ENCODE measurements around the gene FRZB.
A peak's percentile ranks its signal among the peaks of the same experiment; 100 is the strongest.
"Not testable (repeated sequence)": the region's sequence is repeated elsewhere in the genome, so short reads cannot be mapped to it uniquely, and the experiment has no call there.

Gene FRZB

DNA sequence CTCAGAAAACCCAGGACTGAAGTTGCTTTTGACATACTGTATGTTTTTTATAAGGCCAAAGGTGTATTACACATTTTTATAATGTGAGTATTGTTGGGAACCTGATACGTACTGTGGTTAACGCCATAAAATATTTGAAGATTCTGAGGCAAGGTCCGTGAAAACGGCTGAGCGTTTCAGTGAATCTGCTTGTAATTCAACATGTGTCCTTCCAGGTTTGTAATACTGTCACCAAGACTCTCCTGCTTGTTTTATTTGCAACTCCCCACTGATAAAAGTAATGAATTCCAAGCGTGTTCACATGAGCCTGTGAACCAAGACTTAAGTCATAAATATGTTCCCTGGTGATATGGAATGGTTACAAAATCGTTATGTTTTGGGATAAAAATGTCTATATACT is 23.9 kb upstream of the FRZB start:
- DNase-seq, result no peak

DNA sequence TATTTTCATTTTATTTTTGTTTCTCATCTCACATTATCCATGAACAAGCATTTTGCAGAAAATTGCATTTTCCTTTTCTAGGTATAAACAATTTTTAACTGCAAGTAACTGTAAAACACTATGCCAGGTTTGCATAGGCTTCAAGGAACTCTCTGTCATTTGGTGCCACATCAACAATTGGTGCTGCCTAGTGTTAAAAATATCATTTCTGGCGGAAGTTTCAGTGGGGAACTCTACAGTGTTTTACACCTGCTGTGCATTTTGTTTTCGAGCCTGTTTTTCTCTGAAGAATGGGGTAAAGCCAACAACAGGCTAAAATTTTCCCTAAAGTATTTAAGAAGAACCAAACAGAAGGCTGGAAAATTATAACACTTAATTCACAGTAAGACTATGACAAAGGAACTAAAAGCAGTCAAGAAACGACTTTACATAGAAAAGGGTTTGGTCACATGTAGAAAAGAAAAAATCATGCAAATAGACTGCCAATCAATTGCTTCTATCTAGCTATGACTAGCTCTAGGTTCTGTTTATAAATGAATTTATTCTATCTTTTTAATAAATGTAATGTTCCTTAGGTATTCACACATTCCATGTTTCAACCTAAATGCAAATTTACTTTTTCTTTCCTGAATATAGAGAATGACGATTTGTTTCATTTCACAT is 21.4 kb upstream of the FRZB start:
- no peak for DNase-seq

DNA sequence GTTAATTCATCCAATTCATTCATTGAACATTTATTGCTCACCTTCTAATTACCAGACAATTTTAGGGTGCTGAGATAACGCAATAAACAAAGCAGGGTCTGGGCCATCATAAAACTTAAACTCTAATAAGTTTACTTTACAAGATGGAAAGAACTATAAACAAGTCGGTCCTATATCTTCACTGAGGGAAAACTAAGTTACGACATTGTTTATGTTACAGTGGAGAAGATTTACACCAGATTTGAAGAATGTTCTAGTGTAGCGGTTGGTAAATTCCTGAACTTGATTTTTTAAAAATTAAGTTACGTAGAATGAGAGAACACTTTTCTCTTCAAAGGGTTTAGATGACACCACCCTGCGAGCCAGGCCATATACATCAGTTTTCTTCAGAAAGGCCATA is 20.7 kb upstream of the FRZB start:
- DNase-seq, result no peak

DNA sequence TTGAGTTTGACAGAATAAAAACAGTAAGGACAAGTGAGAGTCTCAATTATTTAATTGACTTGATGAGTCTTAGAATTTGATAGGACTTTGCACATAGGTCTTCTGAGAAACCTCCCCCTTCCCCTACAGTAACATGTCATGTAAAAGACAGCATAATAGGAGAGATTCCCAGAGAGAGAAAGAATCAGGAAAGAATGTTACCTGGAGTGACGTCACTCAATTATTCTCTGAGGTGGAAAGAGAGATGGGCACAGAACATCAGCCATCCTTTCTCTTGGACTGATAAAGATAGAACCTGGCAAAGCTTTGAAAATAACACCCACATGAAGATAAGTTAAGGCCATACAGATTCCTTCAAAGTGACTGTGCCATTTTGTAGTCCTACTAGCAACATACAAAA is 19.3 kb upstream of the FRZB start:
- no peak for DNase-seq

DNA sequence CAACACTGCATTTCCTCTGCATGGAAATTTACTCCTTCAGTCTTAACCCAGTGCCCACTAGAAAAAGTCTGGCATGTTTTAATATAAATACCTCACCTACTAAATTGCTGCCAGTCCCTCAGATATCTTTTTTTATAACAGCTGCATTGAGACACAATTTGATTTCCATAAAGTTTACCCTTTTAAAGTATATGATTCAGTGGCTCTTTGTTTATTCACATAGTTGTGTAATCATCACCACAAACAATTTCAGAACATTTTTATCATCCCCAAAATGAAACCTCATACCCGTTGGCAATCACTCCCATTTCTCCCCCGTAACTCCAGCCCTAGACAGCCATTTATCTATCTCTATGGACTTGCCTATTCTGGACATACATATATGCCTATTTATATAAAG is 17.0 kb upstream of the FRZB start:
- DNase-seq, result no peak

DNA sequence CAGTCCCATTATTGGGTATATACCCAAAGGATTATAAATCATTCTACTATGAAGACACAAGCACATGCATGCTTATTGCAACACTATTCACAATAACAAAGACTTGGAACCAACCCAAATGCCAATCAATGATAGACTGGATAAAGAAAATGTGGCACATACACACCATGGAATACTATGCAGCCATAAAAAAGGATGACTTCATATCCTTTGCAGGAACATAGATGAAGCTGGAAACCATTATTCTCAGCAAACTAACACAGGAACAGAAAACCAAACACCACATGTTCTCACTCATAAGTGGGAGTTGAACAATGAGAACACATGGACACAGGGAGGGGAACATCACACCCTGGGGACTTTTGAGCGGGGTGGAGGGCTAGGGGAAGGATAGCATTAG is 13.7 kb upstream of the FRZB start:
- not testable (repeated sequence) for DNase-seq

DNA sequence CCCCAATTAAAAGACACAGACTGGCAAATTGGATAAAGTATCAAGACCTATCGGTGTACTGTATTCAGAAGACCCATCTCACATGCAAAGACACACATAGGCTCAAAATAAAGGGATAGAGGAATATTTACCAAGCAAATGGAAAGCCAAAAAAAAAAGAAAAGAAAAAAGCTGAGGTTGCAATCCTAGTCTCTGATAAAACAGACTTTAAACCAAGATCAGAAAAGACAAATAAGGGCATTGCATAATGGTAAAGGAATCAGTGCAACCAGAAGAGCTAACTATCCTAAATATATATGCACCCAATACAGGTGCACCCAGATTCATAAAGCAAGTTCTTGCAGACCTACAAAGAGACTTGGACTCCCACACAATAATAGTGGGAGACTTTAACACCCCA is 10.2 kb upstream of the FRZB start:
- DNase-seq, result not testable (repeated sequence)

DNA sequence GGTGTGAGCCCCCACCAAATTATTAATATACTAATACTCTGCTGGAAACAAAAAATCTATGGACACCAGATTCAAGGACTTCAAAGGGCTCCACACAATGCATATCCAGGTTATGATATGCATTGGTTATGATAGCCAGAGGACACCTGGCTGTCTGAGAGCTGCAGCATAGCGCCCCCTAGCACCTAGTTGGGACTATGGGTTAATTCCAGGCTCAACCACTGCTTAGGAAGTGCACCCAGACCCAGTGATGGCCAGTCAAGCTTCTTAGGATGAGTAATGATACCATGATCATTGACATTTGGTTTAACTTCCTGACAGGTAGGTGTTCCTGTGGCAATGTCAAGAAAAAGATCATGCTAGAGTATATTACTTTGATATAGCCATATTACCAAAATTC is 3.8 kb upstream of the FRZB start:
- peak; percentile 23 for DNase-seq

DNA sequence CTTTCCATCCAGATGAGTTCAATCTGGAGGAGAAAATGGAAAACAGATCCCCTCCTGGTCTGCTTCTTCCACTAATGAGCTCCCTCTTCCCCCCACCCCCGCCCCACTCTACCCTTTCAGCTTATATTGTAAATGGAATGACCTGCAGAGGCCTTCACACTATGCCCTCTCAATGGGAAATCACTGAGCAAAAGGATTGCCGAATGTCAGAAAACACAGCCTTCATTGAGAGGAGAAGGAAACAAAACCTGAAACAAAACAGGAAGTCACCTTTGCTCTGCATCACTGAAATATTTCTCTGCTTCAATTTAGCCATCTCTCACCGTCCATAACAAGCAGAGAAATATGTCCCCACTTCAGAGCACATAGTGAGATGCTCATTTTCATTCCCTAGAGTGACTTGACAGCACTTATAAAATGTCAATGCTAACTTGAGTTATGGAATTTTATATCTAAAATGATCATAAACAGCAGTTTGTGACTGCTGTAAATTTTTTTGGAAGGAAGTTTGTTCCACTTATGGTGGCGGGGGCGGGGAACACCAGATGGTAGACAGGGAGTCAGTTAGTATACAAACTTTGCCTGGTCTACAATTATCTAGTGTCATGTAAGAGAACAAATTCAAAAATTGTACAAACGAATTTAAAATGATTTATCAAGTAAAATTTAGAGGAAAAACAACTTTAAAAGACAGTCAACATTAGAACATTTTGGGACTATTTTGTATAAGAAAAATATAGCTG is 1.8 kb upstream of the FRZB start:
- DNase-seq, result no peak

DNA sequence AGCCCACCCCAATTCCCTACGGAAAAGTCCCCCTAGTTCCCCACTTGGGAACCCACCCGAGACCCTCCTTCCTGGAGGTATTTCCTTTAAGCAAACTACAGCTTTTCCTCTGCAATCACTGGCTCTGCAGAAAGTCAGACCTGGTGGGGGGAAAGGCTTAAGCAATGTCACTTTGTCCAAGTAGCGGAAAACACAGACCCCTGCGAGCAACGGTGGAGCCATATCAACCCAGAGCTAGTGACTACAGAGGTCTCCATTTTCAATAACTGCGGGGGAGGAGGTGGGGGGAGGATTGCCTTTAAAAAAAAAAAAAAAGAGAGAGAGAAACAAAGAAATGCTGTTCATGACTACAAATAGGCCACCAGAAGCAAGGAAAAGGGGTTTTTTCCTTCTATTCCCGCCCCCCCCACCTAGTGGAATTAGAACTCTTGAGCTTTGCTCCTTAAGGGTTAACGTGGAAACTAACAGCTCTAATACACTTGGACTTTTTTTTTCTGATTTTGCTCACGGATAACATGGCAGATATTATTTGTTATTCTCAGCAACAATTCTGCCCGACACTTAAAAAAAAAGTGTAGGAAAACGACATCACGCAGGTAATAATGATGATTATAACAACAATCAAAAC is 1.1 kb upstream of the FRZB start:
- no peak for DNase-seq

DNA sequence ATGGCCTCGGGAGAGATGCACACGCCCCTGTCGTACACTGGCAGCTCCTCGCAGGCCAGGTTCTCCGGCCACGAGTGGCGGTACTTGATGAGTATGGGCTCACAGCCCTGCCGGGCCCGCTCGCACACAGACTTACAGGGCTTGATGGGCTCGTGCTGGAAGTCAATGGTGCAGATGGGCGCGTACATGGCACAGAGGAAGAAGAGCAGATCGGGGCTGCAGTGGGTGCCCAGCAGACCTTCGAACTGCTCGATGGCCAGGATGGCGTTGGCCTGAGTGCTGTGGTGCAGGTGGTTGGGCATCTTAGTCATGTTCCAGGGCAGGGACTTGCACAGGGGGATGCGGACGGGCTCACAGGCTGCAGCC is 359 bp downstream of the FRZB start:
- DNase-seq, result peak; percentile 15

DNA sequence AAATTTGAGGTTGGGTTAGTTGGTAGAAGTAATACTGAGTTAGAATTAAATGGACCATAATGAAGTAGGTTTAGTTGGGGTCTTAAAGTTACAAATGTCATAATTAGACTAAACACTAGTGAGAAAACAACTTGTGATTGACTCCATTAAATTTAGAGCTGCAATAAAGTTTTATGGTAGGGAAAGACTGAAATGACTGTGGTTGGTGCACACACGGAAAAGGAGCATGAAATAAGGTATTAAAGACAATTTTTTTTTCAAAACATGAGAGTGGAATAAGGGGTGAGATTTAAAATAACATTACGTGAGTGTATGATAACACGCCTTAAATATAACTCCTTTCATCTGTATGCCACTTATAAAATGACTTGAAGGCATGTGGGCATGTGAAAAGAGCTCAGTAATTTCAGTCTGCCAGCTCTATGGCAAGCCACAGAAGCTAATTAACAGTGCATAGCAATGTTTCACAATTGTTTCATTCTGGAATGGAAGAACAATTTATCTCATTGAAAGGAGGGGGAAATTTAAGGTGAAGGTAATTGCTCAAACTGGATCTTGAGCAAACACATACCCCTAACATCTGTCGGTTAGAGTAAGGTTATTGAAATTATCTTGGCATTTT is 1.4 kb downstream of the FRZB start:
- no peak for DNase-seq

DNA sequence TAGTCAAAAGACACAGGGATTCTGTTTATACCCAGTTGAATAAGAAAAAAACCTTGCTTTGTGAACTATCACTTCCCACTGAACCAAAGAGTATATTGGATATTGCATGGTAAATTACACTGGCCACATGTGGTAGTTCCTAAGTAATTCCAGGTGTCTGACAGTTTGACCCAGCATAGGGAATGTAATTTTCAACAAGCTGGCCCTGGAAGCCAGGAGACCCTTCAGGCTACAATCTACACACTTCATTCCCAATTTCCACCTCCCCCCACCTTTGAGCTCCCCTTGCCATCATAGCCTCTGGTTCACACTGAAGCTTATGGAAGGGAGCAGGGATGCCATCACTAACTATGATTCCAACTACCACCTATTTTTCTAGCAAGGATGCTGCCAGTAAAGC is 2.8 kb downstream of the FRZB start:
- DNase-seq, result no peak

DNA sequence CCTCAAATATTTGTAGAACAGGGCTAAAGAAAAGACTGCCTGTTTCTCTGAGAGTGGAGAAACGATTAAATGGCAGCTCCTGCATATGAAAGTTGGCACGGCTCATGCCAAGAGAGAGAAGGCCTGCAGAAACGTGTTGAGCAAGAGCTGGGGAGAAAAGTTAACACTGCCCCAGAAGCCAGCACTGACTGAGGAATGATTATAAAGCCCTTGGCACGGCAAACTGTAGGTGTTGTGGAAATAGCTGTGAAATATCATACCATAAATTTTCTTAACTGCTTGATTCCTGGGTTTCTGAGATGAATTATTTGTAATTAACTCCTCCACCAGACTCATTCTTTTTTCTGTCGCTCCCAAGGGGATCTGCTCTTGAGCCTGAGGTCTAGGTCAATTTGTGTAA is 4.3 kb downstream of the FRZB start:
- no peak for DNase-seq

DNA sequence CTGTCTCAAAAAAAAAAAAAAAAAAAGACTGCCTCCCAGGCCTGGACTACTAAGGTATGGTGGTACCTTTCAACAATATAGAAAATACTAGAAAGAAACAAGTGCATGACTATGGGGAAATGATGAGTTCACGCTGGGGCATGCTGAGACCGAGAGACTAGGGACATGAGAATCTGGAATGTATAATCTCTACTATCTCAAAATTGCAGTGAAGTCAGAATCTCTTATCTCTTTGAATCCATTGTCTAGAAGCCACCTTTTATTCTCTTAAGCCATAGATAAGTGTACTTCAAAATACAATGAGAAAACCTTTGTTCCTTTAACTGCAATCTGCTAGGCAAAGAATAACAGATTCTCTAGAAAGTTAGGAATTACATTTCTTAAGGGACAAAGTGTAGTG is 5.6 kb downstream of the FRZB start:
- DNase-seq, result no peak

DNA sequence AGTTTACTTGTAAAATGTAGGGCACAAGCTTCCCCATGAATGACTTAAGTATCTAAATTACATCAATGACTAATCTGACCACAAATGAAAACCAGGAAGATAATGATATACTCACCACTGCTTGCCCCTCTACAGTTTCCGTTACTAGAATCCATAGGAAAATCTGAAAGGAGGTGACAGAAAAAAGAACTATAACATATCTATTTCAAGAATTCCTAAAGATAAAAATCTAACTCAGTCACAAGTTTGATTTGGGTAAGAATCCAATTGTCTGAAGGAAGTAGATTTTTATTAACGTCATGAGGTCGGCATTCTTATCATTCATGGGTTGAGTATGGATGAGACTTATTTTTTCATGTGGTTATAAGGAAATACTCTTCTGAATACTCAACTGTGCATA is 7.8 kb downstream of the FRZB start:
- no peak for DNase-seq

DNA sequence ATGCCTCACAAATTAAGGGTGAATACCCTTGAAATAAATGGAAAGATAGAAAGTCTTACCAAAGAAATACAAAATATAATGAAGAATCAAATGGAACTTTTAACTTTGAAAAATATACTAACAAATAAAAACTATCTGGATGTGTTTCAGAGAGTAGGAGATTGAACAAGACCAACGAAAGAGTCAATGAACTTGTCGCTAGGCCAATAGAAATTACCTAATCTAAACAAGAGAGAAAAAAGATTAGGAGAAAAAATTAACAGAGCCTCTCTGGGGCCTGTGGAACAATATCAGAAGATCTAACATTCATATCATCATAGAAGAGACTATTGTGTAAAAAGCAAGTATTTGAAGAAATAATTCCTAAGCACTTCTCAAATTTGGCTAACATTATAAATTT is 11.1 kb downstream of the FRZB start:
- no peak for DNase-seq

DNA sequence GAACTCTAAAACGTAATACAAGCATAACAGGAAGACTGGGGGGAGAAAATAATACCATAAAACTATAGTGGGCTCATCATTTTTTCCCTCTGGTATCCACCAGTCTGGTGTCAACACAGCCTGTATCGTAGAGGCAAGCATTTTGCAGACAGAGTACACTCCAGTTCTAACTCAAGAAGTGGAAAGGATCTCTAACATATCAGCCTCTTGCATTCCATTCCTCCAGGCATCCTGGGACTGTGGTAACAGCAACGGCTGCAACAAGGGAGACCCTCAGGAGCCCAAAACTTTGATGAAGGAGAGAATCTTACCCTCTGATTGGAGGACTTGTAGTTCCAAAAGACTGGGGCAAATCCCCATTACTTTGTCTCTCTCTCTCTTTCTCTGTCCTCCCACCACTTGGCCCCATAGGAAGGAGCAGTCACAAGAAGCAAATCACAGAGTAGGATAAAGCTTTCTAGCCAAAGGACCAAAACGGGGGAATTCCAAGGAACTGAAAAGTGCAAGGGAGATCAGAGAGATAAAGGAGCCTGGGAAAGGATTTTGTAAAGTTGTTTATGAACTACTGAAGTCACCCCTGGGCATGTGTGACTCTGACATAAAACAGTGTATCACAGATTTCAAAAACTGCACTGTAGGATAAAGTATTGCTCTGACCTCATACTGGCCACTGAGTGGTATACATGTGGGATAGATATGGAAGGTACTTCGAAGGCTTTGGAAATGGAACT is 11.9 kb downstream of the FRZB start:
- no peak for DNase-seq

DNA sequence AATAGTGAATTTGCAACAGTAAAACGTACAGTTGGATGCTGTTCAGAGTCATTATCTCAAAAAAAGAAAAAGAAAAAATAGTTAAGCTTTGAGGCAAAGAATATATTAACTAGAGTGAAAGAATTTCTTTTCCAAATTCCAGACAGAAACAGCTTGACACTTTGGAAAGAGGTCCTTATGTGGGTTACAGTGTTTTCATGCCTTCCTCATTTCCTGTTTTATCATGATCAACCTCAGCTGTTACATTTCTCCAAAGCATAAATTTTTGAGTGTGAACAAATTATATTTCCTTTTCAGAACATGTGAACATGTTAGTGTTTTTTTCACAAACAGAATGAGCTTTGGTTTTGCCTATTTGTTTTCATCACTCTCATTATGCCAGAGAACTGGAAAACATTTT is 13.6 kb downstream of the FRZB start:
- no peak for DNase-seq

DNA sequence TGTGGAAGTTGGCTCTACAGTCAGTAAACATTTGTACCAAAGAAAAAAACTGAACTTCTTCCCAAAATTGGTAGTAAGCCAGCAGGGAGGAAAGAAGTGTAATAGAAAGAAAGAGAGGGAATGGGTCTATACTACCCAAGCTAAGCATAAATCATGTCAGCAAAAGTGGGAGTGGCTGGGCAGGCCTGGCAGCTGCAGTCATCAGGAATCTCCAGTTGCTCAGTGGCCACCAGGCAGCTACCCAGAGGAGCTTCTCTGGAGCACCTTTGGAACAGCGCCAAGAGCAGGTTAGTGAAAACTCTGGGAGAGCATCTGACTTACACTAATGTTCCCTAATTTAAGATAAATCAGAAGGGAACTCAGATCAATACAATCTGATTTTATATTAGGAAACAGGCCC is 14.3 kb downstream of the FRZB start:
- no peak for DNase-seq

DNA sequence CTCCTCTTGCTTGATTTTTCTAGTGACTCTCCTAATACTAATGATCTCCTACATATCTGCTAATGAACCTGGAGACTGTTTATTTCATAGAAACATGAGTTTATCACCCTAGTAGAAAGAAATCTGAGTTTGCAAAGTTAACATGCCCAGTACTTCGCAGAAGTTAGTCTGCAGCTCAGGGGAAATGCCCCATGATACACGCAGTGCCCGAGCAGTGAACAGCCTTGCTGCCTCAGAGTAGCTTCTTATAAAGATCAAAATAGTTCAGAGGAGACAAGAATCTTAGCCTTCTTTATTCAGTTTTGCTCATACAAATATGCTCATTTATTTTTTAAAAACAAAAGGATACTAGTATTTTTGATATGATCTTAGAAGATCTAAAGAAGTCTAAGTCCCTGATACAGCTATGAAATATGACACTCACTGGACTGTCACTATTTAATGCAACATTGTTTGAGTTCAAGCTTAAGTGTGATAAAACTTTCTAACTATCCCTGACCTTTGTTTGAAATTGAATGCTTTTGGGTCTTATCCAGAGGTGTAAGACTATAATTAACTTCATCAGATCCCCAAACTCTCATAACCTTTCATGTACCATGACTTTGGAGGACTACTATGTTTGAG is 20.5 kb downstream of the FRZB start:
- no peak for DNase-seq

DNA sequence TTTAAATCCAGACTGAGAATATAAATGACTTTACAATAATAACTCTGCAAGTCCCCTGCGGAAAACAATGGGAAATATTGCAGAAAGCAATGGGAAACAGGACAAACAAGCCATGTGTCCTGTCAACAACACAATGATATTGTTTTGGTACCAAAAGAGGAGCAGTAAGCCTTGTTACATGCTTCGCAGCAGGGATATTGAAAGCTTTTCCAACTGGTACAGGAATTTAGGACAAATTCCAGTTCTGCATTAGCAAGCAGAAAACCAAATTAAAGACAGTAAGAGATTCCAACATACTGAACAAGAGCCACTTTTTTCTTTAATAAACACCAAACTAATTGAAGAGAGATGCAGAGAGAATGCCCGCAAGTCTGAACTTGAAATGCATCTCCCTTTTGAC is 30.0 kb downstream of the FRZB start:
- no peak for DNase-seq

DNA sequence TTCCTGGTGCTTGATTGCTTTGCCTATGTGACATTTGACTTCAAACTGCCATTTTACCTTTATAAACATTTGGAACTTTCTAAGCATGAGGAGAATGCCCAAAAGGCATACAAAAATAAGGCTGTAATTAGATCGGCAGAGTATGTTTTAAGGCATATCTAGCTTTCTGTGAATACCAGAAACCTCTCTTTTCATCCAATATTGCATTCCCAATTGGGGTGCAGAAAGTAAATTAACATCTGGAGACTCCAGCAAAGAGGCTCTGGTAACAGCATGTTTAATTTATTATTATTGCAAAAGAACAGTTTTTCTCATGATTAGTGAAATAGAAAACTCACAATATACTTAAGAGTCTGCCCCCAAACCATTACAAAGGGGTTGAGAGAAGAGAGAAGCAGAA is 32.1 kb downstream of the FRZB start:
- DNase-seq, result no peak
